ENCODE results near the gene MYO1D. TPM values are rescaled to one million over a fixed set of nuclear protein-coding genes. Genes with fewer than 3 reads are reported as not detected.

Gene MYO1D
- total and polyA plus RNA-seq, 2 donors (not counting 3 experiments of a cell fraction or from before 2014, with no cell fraction given), result 37.8 to 85.5 TPM

DNA sequence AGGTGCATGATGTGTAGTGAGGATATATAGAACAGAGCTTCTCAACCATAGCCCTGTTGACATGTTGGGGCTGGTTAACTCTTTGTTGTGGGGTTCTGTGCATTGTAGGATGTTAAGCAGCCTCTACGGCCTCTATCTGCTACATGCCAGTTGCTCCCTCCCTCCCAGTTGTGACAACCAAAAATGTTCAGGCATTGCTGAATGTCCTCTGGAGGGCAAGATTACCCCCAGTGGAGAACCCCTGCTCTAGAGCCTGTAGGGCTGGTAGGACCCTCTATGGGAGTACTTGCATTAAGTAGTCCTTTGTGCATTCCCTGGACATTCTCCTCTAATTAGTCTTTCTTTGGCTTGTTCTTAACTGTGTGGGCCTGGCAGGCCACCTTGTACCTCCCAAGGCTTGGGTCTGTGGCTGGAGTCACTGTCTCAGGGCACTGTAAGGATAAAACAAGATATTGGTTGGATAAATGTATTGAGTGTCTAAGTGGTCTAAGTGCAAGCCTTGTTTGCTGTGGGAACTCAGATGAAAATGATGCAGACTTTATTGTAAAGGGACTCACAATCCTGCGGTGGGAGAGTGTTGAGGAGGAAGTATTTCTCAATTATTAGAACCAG is 19.8 kb upstream of the MYO1D start:
- Histone ChIP-seq H4K20me1 (replicated peaks; ENCODE audit: control insufficient read depth, extremely low read depth, insufficient read depth, low read length) (no peaks in the 10 kb centered on the region), H3K9me3 (replicated peaks; ENCODE audit: control insufficient read depth, insufficient read depth, low read length) (no peaks in the 10 kb centered on the region), H3K27me3 (ENCODE audit: control insufficient read depth in 2 of 2, insufficient read depth in 2 of 2, low read length in 2 of 2) (peaks cover 0 to 3% of the 10 kb centered on the region in 2 experiments), H3K36me3 (ENCODE audit: control insufficient read depth in 2 of 2, extremely low read depth in 1 of 2, insufficient read depth in 2 of 2, low read length in 2 of 2) (no peaks in the 10 kb centered on the region), H3K9ac (replicated peaks; ENCODE audit: extremely low read depth, insufficient read depth, low read length) (no peak overlapping the region), H3K4me1 (ENCODE audit: control insufficient read depth, extremely low read depth, insufficient read depth, low read length) (no peaks in the 10 kb centered on the region), H2AFZ (ENCODE audit: low read depth, low read length) (no peak overlapping the region), H3K9me1 (replicated peaks; ENCODE audit: control insufficient read depth, extremely low read depth, insufficient read depth, low read length) (no peaks in the 10 kb centered on the region), H3K4me2 (ENCODE audit: insufficient read depth, low read length) (no peak overlapping the region), H3K79me2 (ENCODE audit: control insufficient read depth, insufficient read depth, low read length) (no peaks in the 10 kb centered on the region), H3K27ac (ENCODE audit: insufficient read depth, low read depth, low read length) (no peak overlapping the region), H3K4me3 (replicated peaks in 1 of 3; ENCODE audit: insufficient read depth in 1 of 3, low read depth in 1 of 3, low read length in 3 of 3) (no peak overlapping the region)
- dilution Hi-C loops (cut with MboI; ENCODE audit: extremely low pct_ligation_motif_present, low sequenced_read_pairs), result no loop called here
- BruUV-seq (replicated peaks), result no TSS peak
- FAIRE-seq (no peak), DNase-seq (ENCODE audit: low read depth, low spot score) (no peak)
- POLR2A ChIA-PET, result no interaction called here
- TF ChIP-seq POLR2AphosphoS5 (IDR thresholded peaks at IDR 0.05; ENCODE audit: insufficient read depth, low read depth, low read length) (no peak), POLR2A (IDR thresholded peaks at IDR 0.05; ENCODE audit: low read depth, low read length) (no peak), FOS (IDR thresholded peaks at IDR 0.05; ENCODE audit: borderline replicate concordance, insufficient read depth, low read length) (no peak), MYC (IDR thresholded peaks at IDR 0.05; ENCODE audit: low read depth, low read length) (no peak), GATA2 (IDR thresholded peaks at IDR 0.05; ENCODE audit: insufficient read depth, insufficient read length, low read depth, low read length) (no peak), JUN (IDR thresholded peaks at IDR 0.05; ENCODE audit: borderline replicate concordance, insufficient read depth, insufficient read length, low read depth) (no peak), EZH2 (IDR thresholded peaks at IDR 0.05; ENCODE audit: borderline replicate concordance, low read depth, low read length, severe bottlenecking) (no peak)
- TF ChIP-seq, protein P1, sequence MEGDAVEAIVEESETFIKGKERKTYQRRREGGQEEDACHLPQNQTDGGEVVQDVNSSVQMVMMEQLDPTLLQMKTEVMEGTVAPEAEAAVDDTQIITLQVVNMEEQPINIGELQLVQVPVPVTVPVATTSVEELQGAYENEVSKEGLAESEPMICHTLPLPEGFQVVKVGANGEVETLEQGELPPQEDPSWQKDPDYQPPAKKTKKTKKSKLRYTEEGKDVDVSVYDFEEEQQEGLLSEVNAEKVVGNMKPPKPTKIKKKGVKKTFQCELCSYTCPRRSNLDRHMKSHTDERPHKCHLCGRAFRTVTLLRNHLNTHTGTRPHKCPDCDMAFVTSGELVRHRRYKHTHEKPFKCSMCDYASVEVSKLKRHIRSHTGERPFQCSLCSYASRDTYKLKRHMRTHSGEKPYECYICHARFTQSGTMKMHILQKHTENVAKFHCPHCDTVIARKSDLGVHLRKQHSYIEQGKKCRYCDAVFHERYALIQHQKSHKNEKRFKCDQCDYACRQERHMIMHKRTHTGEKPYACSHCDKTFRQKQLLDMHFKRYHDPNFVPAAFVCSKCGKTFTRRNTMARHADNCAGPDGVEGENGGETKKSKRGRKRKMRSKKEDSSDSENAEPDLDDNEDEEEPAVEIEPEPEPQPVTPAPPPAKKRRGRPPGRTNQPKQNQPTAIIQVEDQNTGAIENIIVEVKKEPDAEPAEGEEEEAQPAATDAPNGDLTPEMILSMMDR (IDR thresholded peaks at IDR 0.05; ENCODE audit: extremely low read depth in 1 of 2, insufficient read depth in 1 of 2, low read depth in 1 of 2, low read length in 2 of 2), result no peak
- TF ChIP-seq, protein P2, sequence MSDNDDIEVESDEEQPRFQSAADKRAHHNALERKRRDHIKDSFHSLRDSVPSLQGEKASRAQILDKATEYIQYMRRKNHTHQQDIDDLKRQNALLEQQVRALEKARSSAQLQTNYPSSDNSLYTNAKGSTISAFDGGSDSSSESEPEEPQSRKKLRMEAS (IDR thresholded peaks at IDR 0.05; ENCODE audit: insufficient read depth, insufficient read length), result no peak
- intact Hi-C loops (cut with micrococcal nuclease), result no loop called here
- CTCF ChIA-PET, result interaction anchor here (1.0 to 1.2 kb wide), 3 partner anchors 13 to 20 kb away, joined by 3 to 4 read pairs (median 3); partner anchors contain the start of gene MYO1D
